Central memory CD4-positive, alpha-beta T cell (primary cell): ENCODE data around the gene RADIL.
"Not testable (repeated sequence)": the region's sequence is repeated elsewhere in the genome, so short reads cannot be mapped to it uniquely, and the experiment has no call there.

Source experiments
- DNase-seq: peaks from one replicate; pipeline ENCODE4 v3.0.0; 2022
- total RNA-seq, 3 experiments: gene quantifications; one replicate each; lab custom pipeline; 2026; lab: John Stamatoyannopoulos, UW

RADIL gene
- total RNA-seq = 0 to 0.04 (median 0) reads per million in 3 experiments

GRCh38 chr7:4883372-4884144 lies at the start of gene RADIL:
TSS of gene RADIL (minus strand) at chr7:4883716. CDS start at chr7:4878139, 5,577 bp downstream.
- peak; percentile 84 for DNase-seq

DNA sequence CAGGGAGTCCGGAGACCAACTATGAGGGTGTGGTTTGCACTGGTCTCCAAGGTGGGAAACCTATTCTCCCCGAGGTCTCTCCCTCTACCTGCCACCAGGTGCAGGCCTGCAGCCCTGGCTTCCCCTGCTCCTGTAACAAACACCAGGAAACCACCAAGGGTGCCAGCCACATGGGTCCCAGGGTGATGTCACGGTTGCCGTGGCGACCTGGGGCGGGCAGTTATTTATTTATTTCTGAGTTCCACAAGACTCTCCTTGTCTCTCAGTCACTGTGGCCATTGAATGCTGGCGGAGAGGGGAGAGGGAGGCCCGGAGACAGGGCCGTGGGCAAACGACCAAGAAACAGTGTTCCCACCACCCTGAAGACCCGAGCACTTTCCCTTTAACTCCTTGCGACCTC lies 48.4 kb upstream of the RADIL start:
- no peak for DNase-seq

- DNase-seq = no peak
Observed at GRCh38 chr7:4929005-4929404, 45.5 kb upstream of the RADIL start.

DNA sequence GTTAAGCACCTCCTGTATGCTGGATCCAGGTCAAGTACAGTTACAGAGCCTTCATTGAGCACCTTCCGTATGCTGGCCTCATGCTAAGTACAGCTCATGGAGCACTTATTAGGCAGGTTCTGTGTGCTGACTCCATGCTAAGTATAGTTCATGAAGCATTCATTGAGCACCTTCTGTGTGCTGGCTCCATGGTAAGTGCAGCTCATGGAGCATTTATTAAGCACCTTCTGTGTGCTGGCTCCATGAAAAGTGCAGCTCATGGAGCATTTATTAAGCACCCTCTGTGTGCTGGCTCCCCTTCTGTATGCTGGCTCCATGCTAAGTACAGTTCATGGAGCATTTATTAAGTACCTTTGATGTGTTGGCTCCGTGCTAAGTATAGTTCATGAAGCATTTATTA lies 44.9 kb upstream of the RADIL start:
- no peak for DNase-seq

- DNase-seq = no peak
Observed at GRCh38 chr7:4919969-4920766, 36.7 kb upstream of the RADIL start.

DNA sequence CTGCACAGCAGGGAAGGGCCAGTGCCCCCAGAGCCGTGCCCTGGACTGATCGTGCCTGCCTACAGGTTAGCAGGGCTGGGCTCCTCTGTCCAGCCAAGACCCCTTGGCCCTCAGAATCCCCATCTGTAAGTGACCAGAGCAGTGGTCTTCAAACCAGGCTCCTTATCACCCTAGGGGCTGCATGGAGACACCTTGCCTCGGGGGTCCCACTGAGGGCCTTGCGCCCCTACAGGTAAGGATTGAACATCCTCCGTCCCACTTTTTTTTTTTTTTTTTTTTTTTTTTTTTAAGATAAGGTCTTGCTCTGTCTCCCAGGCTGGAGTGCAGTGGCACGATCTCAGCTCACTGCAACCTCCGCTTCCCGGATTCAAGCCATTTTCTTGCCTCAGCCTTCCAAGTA lies 32.6 kb upstream of the RADIL start:
- no peak for DNase-seq

- DNase-seq = no peak
Observed at GRCh38 chr7:4911111-4911828, 27.8 kb upstream of the RADIL start.

- no peak for DNase-seq
Observed at GRCh38 chr7:4906682-4907081, 23.2 kb upstream of the RADIL start.

DNA sequence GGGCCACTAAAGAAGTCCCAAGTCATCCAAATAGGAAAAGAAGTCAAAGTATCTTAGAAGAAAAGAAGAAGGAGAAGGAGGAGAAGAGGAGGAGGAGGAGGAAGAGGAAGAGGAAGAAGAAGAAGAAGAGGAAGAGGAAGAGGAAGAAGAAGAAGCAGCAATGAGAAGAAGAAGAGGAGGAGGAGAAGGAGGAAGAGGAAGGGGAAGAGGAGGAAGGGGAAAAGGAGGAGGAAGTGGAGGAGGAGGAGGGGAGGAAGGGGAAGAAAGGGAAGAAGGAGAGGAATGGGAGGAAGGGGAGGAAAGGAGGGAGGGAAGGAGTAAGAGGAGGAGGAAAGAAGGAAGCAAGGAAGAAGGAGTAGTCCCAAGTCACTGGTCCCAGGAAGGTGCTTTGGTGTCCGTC lies 21.7 kb upstream of the RADIL start:
- DNase-seq = no peak

DNA sequence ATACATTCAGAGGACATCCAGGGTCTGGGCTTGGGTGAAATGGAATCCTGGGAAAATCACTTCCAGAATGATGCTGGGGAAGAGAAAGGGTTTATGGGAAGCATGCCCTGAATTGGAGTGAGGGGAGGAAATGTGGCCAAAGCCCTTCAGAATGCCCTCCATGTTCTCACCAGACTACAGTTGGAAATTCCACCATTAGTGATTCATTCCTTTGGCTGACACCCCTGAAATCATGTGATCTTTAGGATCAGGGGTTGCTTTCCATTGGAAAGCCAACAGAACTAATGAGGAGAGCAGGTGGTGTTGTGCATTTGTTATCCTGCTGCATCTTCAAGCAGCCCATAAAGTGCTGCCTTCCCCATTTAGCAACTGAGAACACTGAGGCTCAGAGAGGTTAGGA lies 20.8 kb upstream of the RADIL start:
- no peak for DNase-seq

DNA sequence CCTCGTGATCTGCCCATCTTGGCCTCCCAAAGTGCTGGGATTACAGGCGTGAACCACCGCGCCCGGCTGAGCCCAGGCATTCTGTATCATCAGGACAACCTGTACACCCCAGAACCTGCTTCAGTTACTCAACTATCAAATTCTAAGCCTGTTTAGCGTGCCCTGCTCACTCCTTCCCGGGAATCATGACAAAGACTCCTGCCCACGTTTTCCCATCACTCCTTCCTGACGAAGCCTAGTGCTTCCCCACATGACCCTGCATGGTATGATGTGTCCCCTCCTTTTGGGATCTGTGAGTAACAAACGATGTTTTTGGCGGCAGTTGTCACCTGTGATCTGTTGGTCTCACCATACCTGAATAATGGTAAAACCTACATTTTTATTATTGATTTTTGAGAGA lies 12.2 kb upstream of the RADIL start:
- DNase-seq = no peak

GRCh38 chr7:4894482-4894881 lies 11.0 kb upstream of the RADIL start:
- no peak for DNase-seq

GRCh38 chr7:4893929-4894475 lies 10.5 kb upstream of the RADIL start:
- no peak for DNase-seq

DNA sequence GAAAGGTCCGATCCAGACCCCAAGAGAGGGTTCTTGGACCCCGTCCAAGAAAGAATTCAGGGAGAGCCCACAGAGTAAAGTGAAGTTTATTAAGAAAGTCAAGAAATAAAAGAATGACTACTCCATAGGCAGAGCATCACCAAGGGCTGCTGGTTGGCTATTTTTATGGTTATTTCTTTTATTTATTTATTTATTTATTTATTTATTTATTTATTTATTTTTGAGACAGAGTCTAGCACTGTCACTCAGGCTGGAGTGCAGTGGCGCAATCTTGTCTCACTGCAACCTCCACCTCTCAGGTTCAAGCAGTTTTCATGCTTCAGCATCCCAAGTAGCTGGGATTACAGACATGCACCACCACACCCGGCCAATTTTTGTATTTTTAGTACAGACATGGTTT lies 9.7 kb upstream of the RADIL start:
- not testable (repeated sequence) for DNase-seq

GRCh38 chr7:4891522-4891921 lies 8.0 kb upstream of the RADIL start:
- DNase-seq = not testable (repeated sequence)

- DNase-seq = no peak
Observed at GRCh38 chr7:4889682-4890081, 6.2 kb upstream of the RADIL start.

DNA sequence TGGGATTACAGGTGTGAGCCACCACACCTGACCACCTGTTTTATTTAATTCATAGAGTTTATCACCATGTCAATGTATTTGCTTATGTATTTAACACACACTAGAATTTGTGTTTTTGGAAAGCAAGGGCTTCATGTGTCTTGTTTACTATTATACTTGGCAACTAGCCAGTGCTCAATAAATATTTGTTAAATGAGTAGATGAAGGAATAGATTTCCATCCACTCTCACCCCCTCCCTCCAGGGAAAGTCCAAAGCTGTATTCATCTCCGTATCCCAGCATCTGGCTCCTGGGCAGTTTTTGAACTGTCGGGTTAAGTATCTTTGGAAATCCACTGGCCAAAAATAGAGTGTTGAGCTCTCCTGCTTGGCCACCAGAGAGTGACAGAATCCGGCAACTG lies 4.6 kb upstream of the RADIL start:
- DNase-seq = no peak

GRCh38 chr7:4886671-4887070 lies 3.2 kb upstream of the RADIL start:
- DNase-seq = no peak

GRCh38 chr7:4885317-4885807 lies 1.8 kb upstream of the RADIL start:
- no peak for DNase-seq

- DNase-seq = no peak
Observed at GRCh38 chr7:4884164-4884563, 648 bp upstream of the RADIL start.

DNA sequence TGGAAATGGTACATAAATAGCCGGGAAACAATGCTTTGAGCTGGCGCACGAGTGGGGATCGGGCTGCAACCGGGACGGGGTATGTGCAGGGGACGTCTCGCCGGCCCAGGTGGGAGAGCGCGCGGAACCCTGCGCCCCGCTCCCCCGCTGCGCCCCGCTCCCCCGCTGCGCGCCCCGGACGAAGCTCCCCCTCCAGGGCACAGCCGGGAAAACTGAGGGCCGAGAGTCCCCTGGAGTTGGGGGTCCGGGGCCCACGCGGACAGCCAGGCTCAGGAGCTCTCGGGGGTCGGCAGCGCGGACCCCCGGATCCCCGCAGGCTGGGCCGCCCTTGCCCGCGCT lies 514 bp downstream of the RADIL start:
- DNase-seq = no peak

DNA sequence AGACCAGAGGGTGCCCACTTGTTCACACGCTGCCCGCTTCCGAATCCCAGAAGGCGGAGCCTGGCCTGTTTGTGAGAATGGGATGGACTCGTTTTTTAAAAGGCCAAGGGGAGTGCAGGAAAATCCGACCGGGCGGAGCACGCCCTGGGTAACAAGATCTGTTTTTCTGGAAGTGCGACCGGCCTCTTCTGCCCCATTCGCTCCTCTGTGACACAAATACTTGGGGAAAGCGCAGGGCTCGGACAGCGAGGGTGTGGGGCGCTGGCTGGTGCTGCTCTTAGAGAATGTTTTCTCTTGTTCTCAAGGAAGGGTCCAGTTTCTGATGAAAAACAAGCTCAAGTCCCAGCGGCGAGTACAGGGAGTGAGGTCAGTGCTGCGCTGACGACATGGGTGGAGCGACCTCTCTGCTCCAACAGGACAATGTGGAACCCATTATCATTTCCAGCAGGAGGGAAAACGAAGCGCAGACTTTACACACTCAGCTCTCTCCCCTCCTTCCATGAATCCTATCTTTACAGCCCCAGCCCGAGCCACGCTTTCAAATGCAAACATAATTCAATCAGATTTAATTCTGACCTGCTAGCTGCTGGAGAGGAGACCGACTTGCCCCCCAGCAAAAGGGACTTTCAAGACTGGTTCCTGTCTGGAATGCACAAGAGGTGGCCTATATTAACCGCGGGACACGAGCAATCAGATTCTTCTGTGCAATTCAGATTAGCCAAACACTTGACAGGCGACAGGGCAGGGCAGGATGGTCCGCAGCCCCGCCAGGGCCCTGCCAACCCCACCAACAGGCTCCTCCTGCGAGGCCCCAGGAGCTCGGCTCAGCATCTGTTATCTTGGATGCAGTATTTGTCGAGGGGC lies 1.1 kb downstream of the RADIL start:
- DNase-seq = no peak
